CD4-positive, alpha-beta T cell treated with Interleukin-6 for 4 hours (primary cell): ENCODE measurements around the gene NLRP5.
"Not testable (repeated sequence)": the region's sequence is repeated elsewhere in the genome, so short reads cannot be mapped to it uniquely, and the experiment has no call there.

Experiments
- DNase-seq: peaks from one replicate; pipeline ENCODE4 v3.0.0-alpha.2; 2020; ENCODE audit warnings: mixed read lengths

NLRP5 gene

GRCh38 chr19:56099638-56100539 is 113.3 kb downstream of the NLRP5 start:
- no peak for DNase-seq

- no peak for DNase-seq
Observed at GRCh38 chr19:56101095-56101494, 114.5 kb downstream of the NLRP5 start.

DNA sequence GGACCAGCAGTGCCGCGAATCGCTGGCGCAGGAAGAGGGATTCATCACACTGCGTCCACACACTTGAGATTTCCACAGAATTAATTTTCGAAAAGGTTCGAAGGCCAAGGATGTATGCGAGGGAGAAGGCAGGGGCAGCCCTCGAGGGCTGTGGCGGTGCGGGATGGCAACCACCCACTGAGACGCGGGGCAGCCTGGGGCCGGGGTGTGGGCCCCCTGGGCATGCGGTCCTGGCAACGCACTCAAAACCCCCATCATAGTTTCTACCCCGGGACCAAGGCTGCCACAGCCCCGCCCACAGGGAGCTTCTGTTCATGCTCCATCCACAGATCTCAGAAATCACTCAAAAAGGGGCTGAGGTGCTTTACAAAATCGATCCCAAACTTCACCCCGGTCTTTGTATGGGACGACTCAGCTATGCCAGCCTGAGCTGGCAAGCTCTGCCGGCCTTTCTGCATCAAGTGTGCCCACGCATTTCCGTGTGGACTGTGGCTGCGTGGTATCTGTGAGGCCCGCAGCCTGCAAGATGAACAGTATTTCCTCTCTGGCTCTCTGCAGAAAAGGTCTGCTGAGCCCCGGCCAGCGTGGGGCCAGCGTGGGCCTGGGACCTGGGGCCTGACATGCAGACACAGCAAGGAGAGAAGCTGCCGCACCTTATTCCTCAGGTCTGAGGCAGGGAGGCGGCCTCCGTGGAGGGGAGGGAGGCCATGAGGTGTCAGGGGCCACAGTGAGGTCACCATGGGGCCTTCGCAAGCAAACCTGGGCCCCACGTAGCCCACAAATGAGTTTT is 115.4 kb downstream of the NLRP5 start:
- no peak for DNase-seq

GRCh38 chr19:56103027-56103614 is 116.5 kb downstream of the NLRP5 start:
- no peak for DNase-seq

GRCh38 chr19:56104423-56104822 is 117.8 kb downstream of the NLRP5 start:
- DNase-seq: no peak

DNA sequence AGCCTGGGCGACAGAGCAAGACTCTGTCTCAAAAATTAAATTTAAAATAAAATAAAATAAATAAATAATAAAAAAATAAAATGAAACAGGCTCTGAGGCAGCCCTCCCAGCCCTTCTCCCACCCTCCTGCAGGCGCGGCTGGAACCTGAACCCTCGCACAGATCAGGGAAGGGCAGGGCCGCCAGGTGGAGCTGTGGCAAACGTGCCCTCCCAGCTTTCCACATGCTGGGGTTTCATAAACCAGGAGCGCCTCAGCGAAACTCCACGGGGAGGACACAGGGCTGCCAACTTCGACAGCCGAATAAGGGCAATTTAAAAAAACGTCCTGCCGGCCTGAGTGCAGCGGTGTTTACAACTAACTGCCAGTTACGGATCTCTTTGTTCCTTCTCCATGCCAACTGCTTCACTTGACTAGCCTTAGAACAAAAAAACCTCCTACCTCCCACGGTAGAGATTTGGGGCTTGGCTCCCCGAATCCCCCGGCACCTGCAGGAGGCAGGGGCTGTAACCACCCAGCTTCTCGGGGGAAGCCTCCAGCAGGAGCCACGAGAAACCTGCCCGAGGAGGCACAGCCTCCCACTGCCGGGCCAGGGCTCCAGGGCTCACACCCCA is 118.6 kb downstream of the NLRP5 start:
- peak; percentile 69 for DNase-seq

- not testable (repeated sequence) for DNase-seq
Observed at GRCh38 chr19:56105831-56106396, 119.3 kb downstream of the NLRP5 start.

DNA sequence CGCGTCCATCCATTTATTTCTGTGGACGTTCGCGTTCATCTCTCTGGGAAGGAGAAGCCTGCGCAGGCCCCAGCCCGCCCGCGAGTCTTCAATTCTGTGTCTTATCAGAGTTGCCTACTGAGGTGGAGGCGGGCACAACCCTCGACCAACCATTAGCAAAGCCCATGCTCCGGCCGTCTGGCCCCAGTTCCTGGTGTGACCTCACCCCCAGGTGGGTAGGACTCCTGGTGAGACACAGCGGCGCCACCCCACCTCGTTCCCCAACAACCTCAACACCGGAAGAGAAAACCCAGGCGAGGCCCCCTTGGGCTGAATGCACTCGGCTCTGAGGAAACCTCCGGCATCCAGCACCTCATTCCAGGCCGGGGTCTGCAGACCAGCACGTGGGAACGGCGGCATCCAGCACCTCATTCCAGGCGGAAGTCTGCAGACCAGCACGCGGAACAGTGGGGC is 119.8 kb downstream of the NLRP5 start:
- no peak for DNase-seq

- no peak for DNase-seq
Observed at GRCh38 chr19:56106993-56107392, 120.4 kb downstream of the NLRP5 start.

- DNase-seq: no peak
Observed at GRCh38 chr19:56107626-56108351, 121.2 kb downstream of the NLRP5 start.

DNA sequence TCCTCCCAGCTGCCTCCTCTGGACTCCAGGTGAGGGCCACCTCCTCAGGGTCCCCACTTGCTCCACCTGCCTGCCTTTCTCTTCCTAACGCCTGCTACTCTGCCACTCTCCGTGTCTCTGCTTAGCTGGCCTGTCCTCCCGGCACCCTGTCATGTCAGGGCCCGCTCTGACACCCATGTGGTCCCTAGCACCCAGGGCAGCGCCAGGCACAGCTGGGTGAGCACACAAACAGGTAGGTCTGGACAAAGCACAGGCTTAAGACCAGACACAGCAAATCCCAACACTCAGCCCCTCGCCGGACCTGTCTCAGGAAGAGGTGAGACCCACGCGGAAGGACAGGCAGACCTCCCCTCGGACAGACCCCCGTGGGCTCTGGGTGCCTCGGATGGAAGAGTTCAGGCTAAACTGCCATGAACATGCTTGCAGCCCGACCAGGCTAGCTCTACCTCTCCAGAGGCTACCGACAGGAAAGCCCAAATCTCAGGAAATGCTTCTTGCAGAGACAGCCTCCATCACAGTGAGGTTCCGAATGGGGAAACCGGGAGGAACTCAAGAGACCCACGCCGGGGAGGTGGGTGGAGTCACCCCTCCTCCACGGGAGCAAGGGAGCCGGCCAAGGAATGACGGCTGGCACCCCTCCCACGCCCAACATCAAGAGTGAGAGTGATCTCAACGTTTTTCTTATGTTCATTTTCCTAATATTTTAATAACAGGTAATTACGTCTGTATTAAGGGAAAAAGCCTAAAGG is 122.0 kb downstream of the NLRP5 start:
- no peak for DNase-seq

DNA sequence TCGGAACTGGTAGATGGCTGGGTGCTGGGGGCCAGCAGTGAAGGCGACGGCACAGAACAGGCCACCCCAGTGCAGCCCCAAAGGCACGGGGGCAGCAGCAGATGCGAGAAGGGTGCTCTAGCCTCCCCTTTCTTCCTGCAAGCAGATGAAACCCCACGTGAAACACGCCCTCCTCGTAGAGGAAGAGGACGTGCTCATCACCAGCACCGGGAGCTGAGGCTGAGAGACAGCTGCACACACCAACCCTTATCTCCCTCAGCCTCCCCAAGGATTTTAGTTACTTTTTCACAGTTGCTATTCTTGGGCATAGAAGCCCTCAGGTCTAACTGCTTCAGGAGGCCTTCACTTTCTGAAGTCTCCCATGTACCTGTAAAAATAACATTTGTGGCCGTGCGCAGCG is 122.7 kb downstream of the NLRP5 start:
- DNase-seq: no peak

DNA sequence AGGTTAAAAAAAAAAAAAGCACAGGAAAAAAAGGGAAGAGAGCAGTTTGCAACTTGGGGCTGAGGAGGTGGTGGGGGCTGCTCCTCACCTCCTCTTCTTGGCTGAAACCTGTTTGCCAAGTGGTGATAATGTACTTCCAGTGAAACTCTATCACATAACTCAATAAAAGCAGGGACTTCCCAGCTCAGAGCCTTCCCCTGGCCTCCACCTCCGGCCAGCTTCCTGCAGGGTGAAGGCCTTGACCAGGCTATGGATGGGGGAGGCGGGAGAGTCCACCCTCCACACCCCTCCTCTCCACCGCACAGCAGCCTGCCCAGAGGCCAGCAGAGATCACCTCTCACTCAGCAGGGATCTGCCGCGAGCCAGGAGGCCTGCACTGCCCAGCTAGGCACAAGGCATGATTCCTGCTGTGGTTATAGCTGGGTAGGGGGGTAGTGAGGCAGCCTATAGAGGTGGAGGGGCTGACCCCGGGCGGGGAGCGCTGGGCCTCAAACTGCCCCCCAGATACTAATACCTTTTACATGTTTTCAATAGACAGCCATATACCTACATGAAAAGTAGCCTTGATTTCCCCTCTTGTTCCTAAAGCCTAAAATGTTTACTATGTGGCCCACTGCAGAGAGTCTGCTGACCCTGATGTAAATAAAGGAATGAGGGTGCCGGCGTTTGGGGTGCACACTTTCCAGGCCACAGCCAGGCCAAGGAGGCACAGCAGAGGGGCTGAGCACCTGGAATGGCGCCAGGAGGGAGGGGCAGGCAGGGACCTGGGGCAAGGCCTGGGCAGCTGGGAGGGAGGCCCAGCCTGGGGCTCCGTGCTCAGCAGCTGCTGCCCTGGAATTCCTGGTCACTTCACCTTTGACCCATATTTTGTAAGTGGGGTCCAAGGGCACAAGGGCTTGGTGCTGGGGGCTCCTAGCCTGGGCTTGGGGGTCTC is 124.2 kb downstream of the NLRP5 start:
- no peak for DNase-seq
